ENCODE data around the gene NR3C2.

Gene NR3C2

GRCh38 chr4:148315049-148315448, 127.2 kb downstream of the NR3C2 start:
- H3K27ac ChIP-seq (ENCODE audit: poor library complexity, severe bottlenecking), result no peak overlapping the region
- H3K9me3 ChIP-seq (ENCODE audit: severe bottlenecking), result no peaks in the 10 kb centered on the region
- no peaks in the 10 kb centered on the region for H3K27me3 ChIP-seq (ENCODE audit: insufficient read depth, poor library complexity, severe bottlenecking)
- DNase-seq (ENCODE audit: low spot score) (no peak), ATAC-seq (ENCODE audit: low read depth) (no peak)
- no peaks in the 10 kb centered on the region for H3K36me3 ChIP-seq (ENCODE audit: low read depth)
- no peaks in the 10 kb centered on the region for H3K4me1 ChIP-seq (ENCODE audit: insufficient read depth, poor library complexity, severe bottlenecking)
- no peak overlapping the region for H3K4me3 ChIP-seq (ENCODE audit: severe bottlenecking)
- TF ChIP-seq, protein P1, sequence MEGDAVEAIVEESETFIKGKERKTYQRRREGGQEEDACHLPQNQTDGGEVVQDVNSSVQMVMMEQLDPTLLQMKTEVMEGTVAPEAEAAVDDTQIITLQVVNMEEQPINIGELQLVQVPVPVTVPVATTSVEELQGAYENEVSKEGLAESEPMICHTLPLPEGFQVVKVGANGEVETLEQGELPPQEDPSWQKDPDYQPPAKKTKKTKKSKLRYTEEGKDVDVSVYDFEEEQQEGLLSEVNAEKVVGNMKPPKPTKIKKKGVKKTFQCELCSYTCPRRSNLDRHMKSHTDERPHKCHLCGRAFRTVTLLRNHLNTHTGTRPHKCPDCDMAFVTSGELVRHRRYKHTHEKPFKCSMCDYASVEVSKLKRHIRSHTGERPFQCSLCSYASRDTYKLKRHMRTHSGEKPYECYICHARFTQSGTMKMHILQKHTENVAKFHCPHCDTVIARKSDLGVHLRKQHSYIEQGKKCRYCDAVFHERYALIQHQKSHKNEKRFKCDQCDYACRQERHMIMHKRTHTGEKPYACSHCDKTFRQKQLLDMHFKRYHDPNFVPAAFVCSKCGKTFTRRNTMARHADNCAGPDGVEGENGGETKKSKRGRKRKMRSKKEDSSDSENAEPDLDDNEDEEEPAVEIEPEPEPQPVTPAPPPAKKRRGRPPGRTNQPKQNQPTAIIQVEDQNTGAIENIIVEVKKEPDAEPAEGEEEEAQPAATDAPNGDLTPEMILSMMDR (IDR thresholded peaks at IDR 0.05; ENCODE audit: poor library complexity, severe bottlenecking), result no peak

DNA sequence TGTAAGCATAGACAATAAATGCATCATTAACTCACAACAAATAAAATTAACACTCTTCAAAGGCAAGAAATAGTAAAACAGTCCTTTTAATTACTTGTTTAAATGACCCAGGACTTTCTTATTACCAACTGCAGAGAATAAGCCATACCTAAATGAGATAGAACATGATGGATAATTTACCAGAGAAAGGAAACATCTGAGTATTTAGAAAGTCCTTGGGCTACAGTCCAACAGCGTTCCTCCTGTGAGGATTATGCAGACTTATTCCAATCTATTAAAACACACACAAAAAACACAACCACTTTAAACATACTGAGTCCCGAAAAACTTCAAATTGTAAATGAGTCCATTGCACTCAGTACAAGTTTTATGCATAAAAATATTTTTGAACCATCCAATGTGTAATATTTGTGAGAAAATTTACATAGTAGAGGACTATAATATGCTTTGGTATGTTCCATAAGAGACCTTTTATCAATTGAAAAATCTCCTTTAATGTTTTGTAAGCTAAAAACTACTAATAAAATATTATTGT, 129.2 kb downstream of the NR3C2 start:
- no peak overlapping the region for H3K27ac ChIP-seq (ENCODE audit: poor library complexity, severe bottlenecking)
- no peaks in the 10 kb centered on the region for H3K27me3 ChIP-seq (ENCODE audit: insufficient read depth, poor library complexity, severe bottlenecking)
- no peaks in the 10 kb centered on the region for H3K4me1 ChIP-seq (ENCODE audit: insufficient read depth, poor library complexity, severe bottlenecking)
- H3K4me3 ChIP-seq (ENCODE audit: severe bottlenecking), result no peak overlapping the region
- DNase-seq (ENCODE audit: low spot score) (no peak), ATAC-seq (ENCODE audit: low read depth) (no peak)
- H3K9me3 ChIP-seq (ENCODE audit: severe bottlenecking), result no peaks in the 10 kb centered on the region
- TF ChIP-seq, protein P1 (IDR thresholded peaks at IDR 0.05; ENCODE audit: poor library complexity, severe bottlenecking), result no peak
- no peaks in the 10 kb centered on the region for H3K36me3 ChIP-seq (ENCODE audit: low read depth)

GRCh38 chr4:148311526-148311925, 130.7 kb downstream of the NR3C2 start:
- Histone ChIP-seq H3K4me1 (ENCODE audit: insufficient read depth, poor library complexity, severe bottlenecking) (no peaks in the 10 kb centered on the region), H3K4me3 (ENCODE audit: severe bottlenecking) (no peak overlapping the region), H3K36me3 (ENCODE audit: low read depth) (no peaks in the 10 kb centered on the region), H3K27ac (ENCODE audit: poor library complexity, severe bottlenecking) (no peak overlapping the region), H3K9me3 (ENCODE audit: severe bottlenecking) (no peaks in the 10 kb centered on the region), H3K27me3 (ENCODE audit: insufficient read depth, poor library complexity, severe bottlenecking) (no peaks in the 10 kb centered on the region)
- TF ChIP-seq, protein P1 (IDR thresholded peaks at IDR 0.05; ENCODE audit: poor library complexity, severe bottlenecking), result no peak
- DNase-seq (ENCODE audit: low spot score) (no peak), ATAC-seq (ENCODE audit: low read depth) (no peak)

- ATAC-seq (ENCODE audit: low read depth) (no peak), DNase-seq (ENCODE audit: low spot score) (no peak)
- Histone ChIP-seq H3K36me3 (ENCODE audit: low read depth) (no peaks in the 10 kb centered on the region), H3K9me3 (ENCODE audit: severe bottlenecking) (no peaks in the 10 kb centered on the region), H3K4me3 (ENCODE audit: severe bottlenecking) (no peak overlapping the region), H3K4me1 (ENCODE audit: insufficient read depth, poor library complexity, severe bottlenecking) (no peaks in the 10 kb centered on the region), H3K27me3 (ENCODE audit: insufficient read depth, poor library complexity, severe bottlenecking) (no peaks in the 10 kb centered on the region), H3K27ac (ENCODE audit: poor library complexity, severe bottlenecking) (no peak overlapping the region)
- TF ChIP-seq, protein P1 (IDR thresholded peaks at IDR 0.05; ENCODE audit: poor library complexity, severe bottlenecking), result no peak
Observed at GRCh38 chr4:148310756-148311155, 131.5 kb downstream of the NR3C2 start.

DNA sequence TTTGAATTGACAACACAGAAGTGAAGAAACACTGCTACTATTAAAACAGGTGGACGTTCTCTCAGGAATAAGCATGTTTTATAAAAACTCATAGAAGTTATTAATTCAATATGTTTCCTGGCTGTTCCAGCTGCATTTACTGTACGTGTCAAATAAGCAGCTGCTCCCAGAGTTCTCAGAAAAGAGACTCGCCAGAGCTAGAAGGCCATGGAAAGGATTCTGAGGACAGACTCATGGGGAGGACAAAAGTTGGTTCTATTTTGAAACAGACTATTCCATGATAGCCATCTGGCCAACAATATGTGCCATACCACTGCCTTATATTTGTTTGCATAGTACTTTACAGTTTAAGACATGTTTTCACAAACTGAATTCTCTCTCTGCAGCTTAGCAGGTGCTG, 136.5 kb downstream of the NR3C2 start:
- TF ChIP-seq, protein P1 (IDR thresholded peaks at IDR 0.05; ENCODE audit: poor library complexity, severe bottlenecking), result no peak
- H3K27ac ChIP-seq (ENCODE audit: poor library complexity, severe bottlenecking), result no peak overlapping the region
- ATAC-seq (ENCODE audit: low read depth) (no peak), DNase-seq (ENCODE audit: low spot score) (no peak)
- H3K27me3 ChIP-seq (ENCODE audit: insufficient read depth, poor library complexity, severe bottlenecking), result no peaks in the 10 kb centered on the region
- H3K4me1 ChIP-seq (ENCODE audit: insufficient read depth, poor library complexity, severe bottlenecking), result no peaks in the 10 kb centered on the region
- no peaks in the 10 kb centered on the region for H3K9me3 ChIP-seq (ENCODE audit: severe bottlenecking)
- no peaks in the 10 kb centered on the region for H3K36me3 ChIP-seq (ENCODE audit: low read depth)
- H3K4me3 ChIP-seq (ENCODE audit: severe bottlenecking), result no peak overlapping the region
